ENCODE results near the gene CYP4F8. TPM values are rescaled to one million over a fixed set of nuclear protein-coding genes. Genes with fewer than 3 reads are reported as not detected.

CYP4F8 gene
- total and polyA plus RNA-seq, 4 donors: 0.08 to 0.09 TPM; not detected in 2

GRCh38 chr19:15666186-15666585 is 51.2 kb downstream of the CYP4F8 start:
- no peaks in the 10 kb centered on the region for H3K4me1 ChIP-seq (ENCODE audit: control insufficient read depth, insufficient read depth, low read length)
- no peaks in the 10 kb centered on the region for H3K36me3 ChIP-seq (ENCODE audit: control insufficient read depth, insufficient read depth, low read length)
- H3K27ac ChIP-seq (ENCODE audit: low read depth, low read length): no peak overlapping the region
- no peak overlapping the region for H3K4me3 ChIP-seq (ENCODE audit: low read depth, low read length)
- no peak for DNase-seq (ENCODE audit: low read depth in 4 of 6, low spot score in 6 of 6)
- no peaks in the 10 kb centered on the region for H3K9me3 ChIP-seq (ENCODE audit: control insufficient read depth, insufficient read depth, low read length)
- WGBS (ENCODE audit: insufficient coverage): 11% methylated on average over 1 of the region's 1 CpG
- H3K27me3 ChIP-seq (ENCODE audit: control insufficient read depth, insufficient read depth, low read length): peaks cover 6% of the 10 kb centered on the region

- Histone ChIP-seq H3K4me3 (ENCODE audit: low read depth, low read length) (no peak overlapping the region), H3K27ac (ENCODE audit: low read depth, low read length) (no peak overlapping the region), H3K36me3 (ENCODE audit: control insufficient read depth, insufficient read depth, low read length) (no peaks in the 10 kb centered on the region), H3K9me3 (ENCODE audit: control insufficient read depth, insufficient read depth, low read length) (no peaks in the 10 kb centered on the region), H3K27me3 (ENCODE audit: control insufficient read depth, insufficient read depth, low read length) (peaks cover 6% of the 10 kb centered on the region), H3K4me1 (ENCODE audit: control insufficient read depth, insufficient read depth, low read length) (no peaks in the 10 kb centered on the region)
- no peak for DNase-seq (ENCODE audit: low read depth in 4 of 6, low spot score in 6 of 6)
- 60% methylated on average over 1 of the region's 4 CpGs for WGBS (ENCODE audit: insufficient coverage)
These were observed 51.9 kb downstream of the CYP4F8 start for GRCh38 chr19:15666883-15667282.

GRCh38 chr19:15669440-15669839 is 54.4 kb downstream of the CYP4F8 start:
- no peaks in the 10 kb centered on the region for H3K36me3 ChIP-seq (ENCODE audit: control insufficient read depth, insufficient read depth, low read length)
- H3K9me3 ChIP-seq (ENCODE audit: control insufficient read depth, insufficient read depth, low read length): no peaks in the 10 kb centered on the region
- H3K27ac ChIP-seq (ENCODE audit: low read depth, low read length): no peak overlapping the region
- H3K27me3 ChIP-seq (ENCODE audit: control insufficient read depth, insufficient read depth, low read length): peaks cover 4% of the 10 kb centered on the region
- no peak for DNase-seq (ENCODE audit: low read depth in 4 of 6, low spot score in 6 of 6)
- H3K4me3 ChIP-seq (ENCODE audit: low read depth, low read length): no peak overlapping the region
- H3K4me1 ChIP-seq (ENCODE audit: control insufficient read depth, insufficient read depth, low read length): peaks cover 11% of the 10 kb centered on the region
- WGBS (ENCODE audit: insufficient coverage): 41% methylated on average over 3 of the region's 3 CpGs

GRCh38 chr19:15669891-15670290 is 54.9 kb downstream of the CYP4F8 start:
- Histone ChIP-seq H3K27me3 (ENCODE audit: control insufficient read depth, insufficient read depth, low read length) (peaks cover 4% of the 10 kb centered on the region), H3K36me3 (ENCODE audit: control insufficient read depth, insufficient read depth, low read length) (no peaks in the 10 kb centered on the region), H3K4me3 (ENCODE audit: low read depth, low read length) (no peak overlapping the region), H3K9me3 (ENCODE audit: control insufficient read depth, insufficient read depth, low read length) (no peaks in the 10 kb centered on the region), H3K4me1 (ENCODE audit: control insufficient read depth, insufficient read depth, low read length) (peaks cover 11% of the 10 kb centered on the region), H3K27ac (ENCODE audit: low read depth, low read length) (no peak overlapping the region)
- DNase-seq (ENCODE audit: low read depth in 4 of 6, low spot score in 6 of 6): no peak
- WGBS (ENCODE audit: insufficient coverage): 69% methylated on average over 3 of the region's 4 CpGs

- no peak for DNase-seq (ENCODE audit: low read depth in 4 of 6, low spot score in 6 of 6)
- Histone ChIP-seq H3K27me3 (ENCODE audit: control insufficient read depth, insufficient read depth, low read length) (peaks cover 4% of the 10 kb centered on the region), H3K4me3 (ENCODE audit: low read depth, low read length) (no peak overlapping the region), H3K4me1 (ENCODE audit: control insufficient read depth, insufficient read depth, low read length) (peaks cover 11% of the 10 kb centered on the region), H3K36me3 (ENCODE audit: control insufficient read depth, insufficient read depth, low read length) (no peaks in the 10 kb centered on the region), H3K9me3 (ENCODE audit: control insufficient read depth, insufficient read depth, low read length) (no peaks in the 10 kb centered on the region), H3K27ac (ENCODE audit: low read depth, low read length) (no peak overlapping the region)
- WGBS (ENCODE audit: insufficient coverage): 58% methylated on average over 4 of the region's 5 CpGs
These were observed 56.3 kb downstream of the CYP4F8 start for GRCh38 chr19:15671237-15671821.

- WGBS (ENCODE audit: insufficient coverage): 49% methylated on average over 9 of the region's 10 CpGs
- peak in 1 of 6 donors; percentile 10 for DNase-seq (ENCODE audit: low read depth in 4 of 6, low spot score in 6 of 6)
These were observed 57.0 kb downstream of the CYP4F8 start for GRCh38 chr19:15671891-15672579.

GRCh38 chr19:15672580-15673175 is 57.7 kb downstream of the CYP4F8 start, which contains the start of gene CYP4F12:
CYP4F12 (plus strand) TSS chr19:15673087; CDS start chr19:15673530, 443 bp downstream.
- 38% methylated on average over 6 of the region's 6 CpGs for WGBS (ENCODE audit: insufficient coverage)
- H3K4me3 ChIP-seq (ENCODE audit: low read depth, low read length): no peak within 1 kb of the TSS
- H3K27ac ChIP-seq (ENCODE audit: low read depth, low read length): no peak within 1 kb of the TSS
- peaks cover 11% of the 10 kb centered on the region for H3K4me1 ChIP-seq (ENCODE audit: control insufficient read depth, insufficient read depth, low read length)
- no peaks in the 10 kb centered on the region for H3K36me3 ChIP-seq (ENCODE audit: control insufficient read depth, insufficient read depth, low read length)
- H3K9me3 ChIP-seq (ENCODE audit: control insufficient read depth, insufficient read depth, low read length): no peaks in the 10 kb centered on the region
- H3K27me3 ChIP-seq (ENCODE audit: control insufficient read depth, insufficient read depth, low read length): peaks cover 4% of the 10 kb centered on the region
- peak in 4 of 6 donors; percentile 3 to 69 (median 40) for DNase-seq (ENCODE audit: low read depth in 4 of 6, low spot score in 6 of 6)

More at GRCh38 chr19:15671891-15672579, 57.0 kb downstream of the CYP4F8 start:
- H3K27me3 ChIP-seq (ENCODE audit: control insufficient read depth, insufficient read depth, low read length): peaks cover 4% of the 10 kb centered on the region
- no peaks in the 10 kb centered on the region for H3K36me3 ChIP-seq (ENCODE audit: control insufficient read depth, insufficient read depth, low read length)
- peaks cover 11% of the 10 kb centered on the region for H3K4me1 ChIP-seq (ENCODE audit: control insufficient read depth, insufficient read depth, low read length)
- no peak overlapping the region for H3K27ac ChIP-seq (ENCODE audit: low read depth, low read length)
- no peak overlapping the region for H3K4me3 ChIP-seq (ENCODE audit: low read depth, low read length)
- H3K9me3 ChIP-seq (ENCODE audit: control insufficient read depth, insufficient read depth, low read length): no peaks in the 10 kb centered on the region

GRCh38 chr19:15673176-15673654 is 58.2 kb downstream of the CYP4F8 start:
- Histone ChIP-seq H3K27me3 (ENCODE audit: control insufficient read depth, insufficient read depth, low read length) (peaks cover 4% of the 10 kb centered on the region), H3K36me3 (ENCODE audit: control insufficient read depth, insufficient read depth, low read length) (no peaks in the 10 kb centered on the region), H3K9me3 (ENCODE audit: control insufficient read depth, insufficient read depth, low read length) (no peaks in the 10 kb centered on the region), H3K4me3 (ENCODE audit: low read depth, low read length) (no peak overlapping the region), H3K27ac (ENCODE audit: low read depth, low read length) (no peak overlapping the region), H3K4me1 (ENCODE audit: control insufficient read depth, insufficient read depth, low read length) (peaks cover 11% of the 10 kb centered on the region)
- 48% methylated on average over 8 of the region's 9 CpGs for WGBS (ENCODE audit: insufficient coverage)
- no peak for DNase-seq (ENCODE audit: low read depth in 4 of 6, low spot score in 6 of 6)

GRCh38 chr19:15675560-15675959 is 60.5 kb downstream of the CYP4F8 start:
- H3K36me3 ChIP-seq (ENCODE audit: control insufficient read depth, insufficient read depth, low read length): no peaks in the 10 kb centered on the region
- H3K27ac ChIP-seq (ENCODE audit: low read depth, low read length): no peak overlapping the region
- H3K4me1 ChIP-seq (ENCODE audit: control insufficient read depth, insufficient read depth, low read length): peaks cover 11% of the 10 kb centered on the region
- no peak overlapping the region for H3K4me3 ChIP-seq (ENCODE audit: low read depth, low read length)
- 40% methylated on average over 1 of the region's 3 CpGs for WGBS (ENCODE audit: insufficient coverage)
- H3K27me3 ChIP-seq (ENCODE audit: control insufficient read depth, insufficient read depth, low read length): no peaks in the 10 kb centered on the region
- H3K9me3 ChIP-seq (ENCODE audit: control insufficient read depth, insufficient read depth, low read length): no peaks in the 10 kb centered on the region
- no peak for DNase-seq (ENCODE audit: low read depth in 4 of 6, low spot score in 6 of 6)
